Stimulated activated CD4-positive, alpha-beta T cell treated with anti-CD3 and anti-CD28 coated beads, Interleukin-12 subunit alpha, Interleukin-12 subunit beta, amount 100 ng/mL, for 48 hours (primary cell): ENCODE data around the gene RABGAP1L.
"Not testable (repeated sequence)": the region's sequence is repeated elsewhere in the genome, so short reads cannot be mapped to it uniquely, and the experiment has no call there.

Source experiments
- DNase-seq, 3 donors: peaks; one replicate each; pipeline ENCODE4 v3.0.0-alpha.2; 2020; ENCODE audit warnings: low read depth in 2 of 3, low spot score in 1 of 3

The RABGAP1L gene

DNA sequence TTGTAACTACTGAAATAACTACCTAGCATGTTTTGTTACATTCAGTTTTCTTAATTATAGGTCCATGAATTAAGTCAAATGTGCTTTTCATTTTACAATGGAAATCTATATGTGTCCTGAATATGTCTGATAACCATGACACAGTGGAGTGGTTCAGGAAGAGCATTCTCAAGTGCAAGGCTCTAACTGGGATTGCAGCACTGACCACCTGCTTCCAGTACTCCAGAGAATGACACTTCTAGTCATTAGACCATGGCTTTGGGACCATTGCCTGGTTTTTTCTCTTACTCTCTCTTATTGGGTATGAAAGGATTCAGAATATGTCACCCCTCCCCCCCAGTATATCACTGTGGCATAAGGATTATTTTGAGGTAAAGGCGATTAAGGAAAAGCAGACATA lies 635.5 kb downstream of the RABGAP1L start:
- DNase-seq, result no peak

DNA sequence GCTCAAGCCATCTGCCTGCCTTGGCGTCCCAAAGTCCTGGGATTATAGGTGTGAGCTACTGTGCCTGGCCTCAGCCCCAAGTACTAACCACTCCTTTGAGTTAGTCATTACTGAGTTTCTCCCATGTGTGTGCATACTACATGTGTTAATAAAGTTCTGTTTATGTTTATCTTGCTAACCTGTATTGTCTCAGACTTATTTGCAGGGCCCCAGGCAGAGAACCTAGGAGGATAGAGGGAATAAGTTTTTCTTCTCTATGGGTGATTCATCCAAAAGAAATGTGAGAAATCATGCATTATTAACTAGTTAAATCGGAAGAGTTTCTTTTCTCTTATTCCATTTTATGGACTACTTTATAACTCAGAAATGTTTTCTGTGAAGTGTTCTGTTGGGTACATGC lies 636.5 kb downstream of the RABGAP1L start:
- DNase-seq, result no peak

DNA sequence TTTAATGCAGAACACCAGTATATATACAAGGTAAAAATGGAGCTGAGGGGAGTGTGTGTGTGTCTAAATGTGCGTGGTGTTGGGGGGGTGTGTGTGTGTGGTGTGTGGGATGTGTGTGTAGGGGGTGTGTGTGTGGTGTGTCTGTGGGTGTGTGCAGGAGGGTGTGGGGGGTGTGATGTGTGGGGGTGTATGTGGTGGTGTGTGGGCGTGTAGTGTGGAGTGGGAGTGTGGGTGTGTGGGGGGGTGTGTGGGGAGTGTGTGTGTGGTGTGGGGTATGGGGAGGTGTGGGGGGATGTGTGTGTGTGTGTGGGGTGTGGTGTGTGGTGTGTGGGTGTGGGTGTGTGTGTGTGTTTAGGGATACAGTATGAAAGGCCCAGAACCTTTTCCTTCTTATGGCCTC lies 638.1 kb downstream of the RABGAP1L start:
- DNase-seq, result no peak

DNA sequence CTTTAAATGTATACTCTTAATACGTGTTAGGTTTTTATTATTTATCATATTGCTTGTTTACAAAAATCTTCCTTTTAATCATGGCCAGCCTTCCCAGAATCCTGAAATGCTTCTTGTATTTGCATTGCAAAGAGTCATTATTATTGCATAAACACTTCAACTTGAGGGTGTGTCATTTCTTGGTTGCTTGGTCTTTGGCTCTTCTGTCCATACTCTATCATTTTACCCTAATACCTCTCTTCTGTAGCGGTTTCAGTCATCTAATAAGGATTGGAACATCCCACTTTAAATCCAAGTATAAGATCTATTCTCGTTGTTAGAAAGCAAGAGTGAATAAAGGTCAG lies 639.8 kb downstream of the RABGAP1L start:
- no peak for DNase-seq

DNA sequence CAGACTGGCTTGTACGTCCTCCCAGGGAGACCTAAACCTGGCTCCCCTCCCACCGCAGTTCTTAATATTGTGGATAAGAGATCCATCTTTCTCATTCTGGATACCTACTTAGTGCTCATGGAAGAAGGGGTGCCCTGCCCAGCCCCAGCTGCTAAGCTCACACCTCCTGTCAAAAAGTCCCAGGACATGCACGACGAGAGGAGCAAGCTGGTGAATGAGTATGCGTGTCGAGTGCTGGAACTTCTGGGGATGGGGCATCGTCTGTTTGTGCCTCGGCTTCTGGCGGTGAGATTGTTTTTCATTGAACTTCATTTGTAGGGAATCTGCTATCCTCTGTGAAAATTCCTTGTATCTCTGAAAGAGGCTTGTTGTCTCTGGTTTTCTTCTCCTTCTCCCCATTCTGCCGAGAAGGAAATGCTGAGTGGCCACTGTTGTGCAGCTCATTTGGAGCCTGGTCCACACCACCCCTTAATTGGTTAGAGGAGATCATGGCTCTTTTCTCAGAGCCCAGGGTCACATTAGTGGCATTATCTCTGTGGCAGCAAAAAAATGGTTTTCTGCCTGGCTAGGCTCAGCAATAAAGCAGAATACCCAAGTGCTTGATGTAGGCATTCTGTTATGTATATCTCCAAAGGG lies 641.0 kb downstream of the RABGAP1L start:
- no peak for DNase-seq

DNA sequence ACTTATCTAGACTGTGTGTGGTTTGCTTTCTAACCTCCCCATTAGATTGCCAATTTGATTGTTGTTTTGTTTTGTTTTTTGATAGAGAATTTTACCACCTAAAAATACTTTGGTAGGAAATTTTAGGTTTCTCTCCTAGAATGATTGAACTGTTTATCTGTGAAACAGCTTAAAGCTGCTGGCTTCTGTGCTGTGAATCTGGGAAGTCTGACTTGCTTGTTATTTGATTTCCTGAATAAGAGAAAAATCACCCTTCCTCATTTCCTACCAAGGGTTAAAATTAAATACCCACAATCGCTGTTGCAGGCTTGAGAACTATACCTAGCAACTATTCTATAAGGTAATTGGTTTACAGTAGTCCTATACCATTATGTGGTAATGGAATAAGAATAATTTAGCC lies 641.6 kb downstream of the RABGAP1L start:
- no peak for DNase-seq

DNA sequence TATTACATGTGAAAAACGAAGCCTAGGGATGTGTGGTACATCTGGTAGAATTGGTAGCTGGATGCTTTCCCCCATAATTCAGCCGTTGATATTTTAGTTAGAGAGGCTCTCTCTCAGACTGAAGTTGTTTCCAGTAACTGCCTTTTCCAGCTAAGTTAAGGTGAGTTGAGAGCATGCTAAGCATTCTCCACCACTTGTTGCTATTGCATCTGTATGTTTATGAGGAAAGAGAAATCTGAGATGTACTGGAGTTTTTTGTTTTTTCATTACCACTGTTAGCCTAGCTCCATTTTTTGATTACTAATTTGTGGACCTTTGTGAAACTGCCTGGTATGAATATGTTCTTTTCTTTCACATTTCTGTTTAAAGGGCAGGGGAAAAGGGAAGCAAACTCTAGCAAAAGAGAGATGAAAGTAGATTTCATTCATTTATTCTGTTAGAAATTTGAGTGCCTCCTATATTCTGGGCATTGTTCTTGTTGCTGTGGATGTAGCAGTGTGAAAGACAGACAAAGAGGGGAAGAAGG lies 650.5 kb downstream of the RABGAP1L start:
- DNase-seq, result no peak

DNA sequence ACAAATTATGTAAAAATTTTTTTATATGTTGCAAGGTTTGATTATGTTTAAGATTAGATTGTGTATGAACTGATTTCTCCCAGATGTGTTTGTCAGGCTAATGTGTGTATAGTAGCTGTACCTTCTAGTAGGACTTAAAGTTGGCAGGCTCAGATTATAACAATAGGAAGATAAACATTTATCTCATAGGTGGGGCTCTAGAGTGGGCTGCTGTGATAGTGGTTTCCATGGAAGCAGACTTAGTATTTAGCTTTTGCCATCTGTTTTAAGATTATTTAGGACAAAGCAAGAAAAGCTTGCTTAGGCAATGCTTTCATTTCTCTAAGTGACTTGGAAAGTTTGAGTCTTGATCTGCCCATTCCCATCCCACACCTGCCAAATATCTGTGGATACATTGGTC lies 652.7 kb downstream of the RABGAP1L start:
- DNase-seq, result no peak

DNA sequence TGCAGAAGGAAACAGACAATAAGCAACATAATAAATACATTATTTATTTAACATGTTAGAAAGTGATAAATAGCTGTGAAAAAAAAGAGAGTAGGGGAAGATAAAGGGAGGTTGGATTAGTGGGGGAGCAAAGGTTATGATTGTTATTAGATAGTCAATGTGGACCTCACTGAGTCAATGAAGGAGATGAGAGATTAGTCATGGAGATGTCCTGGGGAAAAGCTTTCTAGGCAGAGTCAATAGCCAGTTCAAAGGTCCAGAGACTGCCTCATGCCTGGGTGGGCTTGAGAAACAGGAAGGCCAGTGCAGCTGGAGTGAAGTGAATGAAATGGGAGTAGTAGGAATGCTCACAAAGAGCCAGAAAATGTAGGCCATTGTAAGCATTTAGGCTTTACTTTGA lies 653.3 kb downstream of the RABGAP1L start:
- no peak for DNase-seq

DNA sequence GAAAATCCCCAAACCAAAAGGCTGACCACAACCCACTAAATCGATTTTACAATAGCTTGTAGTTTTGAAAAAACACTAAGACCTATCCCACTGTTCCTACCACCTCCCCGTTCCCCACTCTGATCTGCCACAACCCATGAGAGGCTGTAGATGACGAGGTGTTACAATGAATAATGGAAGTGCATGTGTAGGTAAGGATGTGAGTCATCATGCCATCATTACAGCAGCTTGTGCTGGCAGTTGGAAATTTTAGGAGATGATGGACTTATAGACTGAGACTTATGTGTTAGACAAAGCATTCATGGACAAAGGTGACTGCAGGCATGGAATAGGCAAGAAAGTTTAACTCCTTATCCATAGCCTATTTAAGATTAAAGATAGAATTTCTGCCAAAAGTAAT lies 655.7 kb downstream of the RABGAP1L start:
- DNase-seq, result peak in 1 of 3 donors; percentile 8

DNA sequence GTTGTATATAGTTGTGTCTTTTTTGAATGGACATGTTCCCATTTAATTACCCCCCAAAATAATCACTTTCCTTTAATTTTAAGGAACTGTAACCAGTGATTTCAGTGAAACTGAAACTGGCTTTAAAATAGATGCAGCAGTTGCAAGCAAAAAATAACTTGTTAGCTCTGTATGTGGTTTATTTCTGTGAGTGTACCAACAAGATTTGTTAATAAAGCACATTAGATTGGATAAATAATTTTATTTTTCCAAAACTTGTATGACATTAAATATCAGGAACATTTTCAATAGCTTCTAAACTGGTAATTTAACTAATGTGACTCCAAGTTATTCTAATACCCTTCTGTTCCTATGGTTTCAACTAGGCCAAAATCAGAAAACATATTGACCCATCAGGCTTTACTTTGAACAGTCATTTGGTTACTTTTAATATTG lies 656.2 kb downstream of the RABGAP1L start:
- DNase-seq, result no peak

DNA sequence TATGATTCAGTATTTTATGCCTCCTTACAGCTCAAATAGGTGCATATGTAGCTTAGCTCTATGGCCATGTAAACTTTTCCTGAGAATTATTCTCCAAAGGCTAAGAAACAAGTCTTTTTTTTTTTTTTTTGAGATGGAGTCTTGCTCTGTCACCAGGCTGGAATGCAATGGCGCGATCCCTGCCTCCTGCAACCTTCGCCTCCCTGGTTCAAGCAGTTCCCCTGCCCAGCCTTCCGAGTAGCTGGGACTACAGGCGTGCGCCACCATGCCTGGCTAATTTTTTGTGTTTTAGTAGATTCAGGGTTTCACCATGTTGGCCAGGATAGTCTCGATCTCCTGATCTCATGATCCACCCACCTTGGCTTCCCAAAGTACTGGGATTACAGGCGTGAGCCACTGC lies 657.3 kb downstream of the RABGAP1L start:
- DNase-seq, result not testable (repeated sequence)

DNA sequence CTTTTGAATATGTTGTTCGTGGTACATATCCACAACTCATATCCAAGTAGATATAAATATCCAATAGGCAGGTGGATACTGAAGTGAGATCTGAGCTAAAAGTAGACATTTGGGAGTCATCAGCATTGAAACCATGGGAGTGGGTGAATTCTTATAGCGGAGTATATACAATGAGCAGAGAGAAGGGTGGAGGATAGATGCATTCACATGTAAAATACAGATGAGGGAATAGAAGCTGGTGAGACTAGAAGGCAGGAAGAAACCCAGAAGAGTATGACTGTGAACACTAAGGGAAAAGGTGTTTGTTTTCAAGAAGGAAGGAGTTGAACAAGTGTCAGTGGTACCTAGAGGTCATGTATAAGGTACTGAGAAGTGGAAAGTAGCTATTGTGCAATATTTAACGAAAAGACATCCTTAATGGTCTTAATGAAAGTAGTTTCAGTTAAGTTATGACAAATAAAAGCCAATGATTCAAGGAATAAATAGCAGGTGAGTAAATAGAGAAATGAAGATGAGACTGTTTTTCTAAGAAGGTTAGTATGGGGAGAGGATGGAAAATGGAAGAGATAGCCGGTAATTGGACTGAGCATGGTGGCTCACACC lies 658.8 kb downstream of the RABGAP1L start:
- DNase-seq, result no peak

DNA sequence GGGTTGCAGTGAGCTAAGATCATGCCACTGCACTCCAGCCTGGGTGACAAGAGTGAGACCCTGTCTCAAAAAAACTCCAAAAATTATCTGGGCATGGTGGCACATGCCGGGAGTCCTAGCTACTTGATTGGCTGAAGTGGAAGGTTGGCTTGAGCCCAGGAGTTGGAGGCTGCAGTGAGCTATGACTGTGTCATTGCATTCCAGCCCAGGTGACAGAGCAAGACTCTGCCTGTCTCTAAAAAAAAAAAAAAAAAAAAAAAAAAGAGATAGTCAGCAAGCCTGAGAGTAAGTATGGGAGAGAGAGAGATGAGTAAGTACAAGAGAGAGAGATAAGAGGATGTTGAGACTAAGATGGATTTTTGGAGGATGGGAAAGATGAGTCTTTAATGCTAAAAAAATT lies 659.6 kb downstream of the RABGAP1L start:
- no peak for DNase-seq

DNA sequence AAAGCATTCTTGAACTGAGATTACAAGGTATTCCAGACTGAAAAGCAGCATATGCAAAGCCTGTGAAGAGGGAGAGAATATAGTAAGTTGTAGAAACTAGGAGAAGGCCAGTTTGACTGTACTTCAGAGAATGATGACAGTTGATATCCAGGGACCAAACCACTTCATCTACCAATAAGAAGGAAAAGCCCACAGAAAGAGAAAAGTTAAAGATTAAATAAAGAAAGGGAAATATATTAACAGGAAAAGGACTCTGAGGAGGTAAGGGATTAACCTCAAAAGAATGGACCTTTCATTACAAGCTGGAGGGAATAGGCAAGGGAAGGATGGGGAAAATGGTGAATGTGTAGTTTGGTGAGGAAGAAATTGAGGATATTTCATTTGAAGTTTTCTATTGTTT lies 660.3 kb downstream of the RABGAP1L start:
- no peak for DNase-seq

DNA sequence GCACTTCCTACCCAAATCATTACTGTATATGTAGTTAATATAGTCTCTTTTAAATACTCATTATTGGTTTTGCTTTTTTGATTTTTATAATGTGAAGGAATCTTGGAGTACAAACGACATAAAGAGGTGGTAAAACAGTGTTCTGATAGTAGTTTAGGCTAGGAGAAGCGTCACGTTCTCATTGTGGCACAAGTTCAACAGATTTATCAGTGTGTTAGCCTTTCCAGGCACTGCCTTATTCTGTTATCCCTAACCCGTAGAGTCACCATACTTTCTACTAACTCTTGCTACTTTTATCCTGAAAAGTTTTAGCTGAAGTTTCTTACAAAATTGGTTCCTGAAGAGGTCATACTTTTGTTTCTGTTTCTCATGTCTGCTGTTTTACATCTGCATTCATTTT lies 665.8 kb downstream of the RABGAP1L start:
- no peak for DNase-seq

DNA sequence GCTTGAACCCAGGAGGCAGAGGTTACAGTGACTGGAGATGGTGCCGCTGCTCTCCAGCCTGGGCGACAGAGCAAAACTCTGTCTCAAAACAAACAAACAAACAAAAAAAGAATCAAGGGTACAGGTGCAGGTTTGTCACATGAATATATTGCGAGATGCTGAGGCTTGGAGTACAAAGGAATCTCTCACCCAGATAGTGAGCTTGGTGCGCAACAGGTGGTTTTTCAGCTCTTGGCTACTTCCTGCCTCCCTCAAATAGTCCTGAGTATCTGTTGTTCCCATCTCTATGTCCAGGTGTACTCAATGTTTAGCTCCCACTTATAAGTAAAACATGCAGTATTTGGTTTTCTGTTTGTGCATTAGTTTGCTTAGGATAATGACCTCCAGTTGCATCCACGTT lies 666.5 kb downstream of the RABGAP1L start:
- DNase-seq, result no peak

DNA sequence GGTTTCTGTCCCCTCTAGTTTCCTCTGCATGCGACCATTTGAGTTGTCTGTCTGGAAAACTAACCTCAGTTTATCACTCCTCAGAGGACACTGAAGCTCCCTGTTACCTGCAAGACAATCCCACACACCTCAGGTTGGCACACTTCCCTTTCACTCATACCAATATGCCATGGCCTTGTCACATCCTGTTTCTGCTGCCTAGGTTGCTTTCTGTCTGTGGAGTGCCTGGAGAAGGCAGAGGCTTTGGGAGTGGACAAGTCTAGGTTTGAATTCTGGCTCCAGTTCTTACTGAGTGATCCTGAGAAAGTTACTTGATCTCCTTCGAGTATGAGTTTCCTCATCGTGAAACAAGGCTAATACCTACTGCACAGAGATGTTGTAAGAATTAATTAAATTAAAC lies 668.9 kb downstream of the RABGAP1L start:
- no peak for DNase-seq

DNA sequence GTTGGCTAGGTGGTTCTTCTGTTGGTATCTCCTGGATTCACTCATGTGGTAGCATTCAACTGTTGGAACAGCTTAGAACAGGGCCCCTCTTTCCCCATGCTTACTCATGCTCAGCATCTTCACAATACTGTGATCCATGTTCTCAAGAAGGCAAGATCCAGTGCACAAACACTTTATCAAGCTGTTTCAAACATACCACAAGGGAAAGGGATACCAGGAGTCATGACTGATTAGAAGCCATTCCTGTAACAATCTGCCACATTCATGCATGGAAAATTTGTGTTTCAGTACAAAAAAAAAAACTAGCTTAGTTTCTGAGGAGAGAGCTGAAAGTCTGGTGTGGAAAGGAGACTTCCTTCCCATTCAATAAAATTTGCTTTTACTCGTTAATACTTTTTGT lies 670.7 kb downstream of the RABGAP1L start:
- DNase-seq, result no peak

DNA sequence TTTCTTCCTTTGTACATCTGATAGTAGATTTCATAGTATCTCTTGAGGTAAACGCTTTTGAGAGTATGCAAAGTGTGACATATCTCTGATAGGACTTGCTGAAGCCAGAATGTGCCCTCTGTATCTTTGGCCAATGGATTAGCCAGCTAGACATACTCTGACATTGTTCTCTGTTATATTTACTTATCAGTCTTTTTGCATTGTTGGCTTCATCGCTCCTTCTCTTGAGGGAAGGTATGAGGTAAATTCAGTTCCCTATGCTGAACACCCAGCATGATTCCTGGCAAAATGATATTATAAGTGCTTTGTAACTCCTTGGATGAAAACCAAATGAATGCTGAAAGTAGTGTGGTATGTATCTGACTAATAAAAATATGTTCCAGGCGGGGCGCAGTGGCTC lies 677.2 kb downstream of the RABGAP1L start:
- no peak for DNase-seq

DNA sequence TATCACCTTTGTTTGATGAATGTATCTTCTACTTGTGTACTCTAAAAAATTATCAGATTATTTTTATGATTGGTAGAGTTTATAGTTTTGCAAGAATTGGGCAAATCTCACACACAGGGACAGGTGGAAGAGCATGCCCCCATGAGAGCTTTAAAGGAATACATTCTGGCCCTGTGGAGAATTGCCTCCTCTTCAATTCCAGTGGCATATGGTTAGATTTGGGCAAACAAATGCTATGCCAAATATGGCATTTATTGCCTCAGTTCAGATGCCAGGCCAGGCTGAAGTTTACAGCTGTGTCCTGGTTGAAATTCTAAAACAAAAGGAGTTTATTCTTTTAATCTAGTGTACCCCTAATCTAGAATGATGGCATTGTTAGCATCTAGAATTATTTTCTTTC lies 678.1 kb downstream of the RABGAP1L start:
- no peak for DNase-seq

DNA sequence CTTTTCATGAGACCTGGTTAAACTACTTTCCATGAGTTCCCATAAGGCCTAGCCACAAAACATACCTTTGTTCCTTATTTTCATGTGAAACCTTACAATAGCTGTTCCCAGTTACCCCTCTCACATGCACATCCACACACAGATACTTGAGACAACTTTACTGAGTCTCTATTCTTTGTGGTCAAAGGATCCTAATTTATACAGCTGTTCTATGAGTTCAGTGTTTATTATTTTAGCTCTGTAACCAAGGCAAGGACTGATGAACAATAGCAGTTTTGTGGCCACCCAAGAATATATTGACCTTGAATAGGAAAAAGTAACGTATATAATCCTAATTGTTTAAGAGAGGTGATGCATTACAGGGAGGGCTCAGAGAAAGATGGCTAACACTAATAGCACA lies 679.9 kb downstream of the RABGAP1L start:
- no peak for DNase-seq

DNA sequence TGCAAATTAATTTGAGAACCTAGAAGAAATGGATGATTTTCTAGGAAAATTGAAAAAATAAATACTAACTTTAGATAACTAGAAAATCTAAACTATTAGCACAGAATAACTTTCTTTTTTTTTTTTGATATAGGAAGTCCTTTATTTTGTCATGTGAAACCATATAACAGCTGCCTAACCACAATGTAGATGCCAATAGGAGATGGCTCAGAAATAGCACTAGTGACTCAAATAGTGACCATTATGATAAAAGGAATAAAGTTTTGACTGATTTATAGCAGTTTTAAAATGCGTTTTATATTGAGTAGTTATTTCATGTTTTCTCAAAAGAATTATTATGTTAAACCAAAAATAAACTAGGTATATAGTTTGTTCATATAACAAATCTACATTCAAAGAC lies 682.4 kb downstream of the RABGAP1L start:
- no peak for DNase-seq
